Suprapubic skin (tissue), 4 donors: ENCODE data around the gene GARIN3. TPM values are rescaled to one million over a fixed set of nuclear protein-coding genes. Genes with fewer than 3 reads are reported as not detected.

Source experiments
- DNase-seq, 2 donors: peaks; one replicate each; pipeline ENCODE4 v3.0.0-alpha.2; 2019; ENCODE audit warnings: low spot score in 2 of 2
- H3K27ac ChIP-seq: fragments of 200-600 bp; sonication (generic); one replicate; pipeline ENCODE4 v1.5.1; 2019
- H3K27me3 ChIP-seq: fragments of 200-600 bp; sonication (generic); one replicate; pipeline ENCODE4 v1.5.1; 2019
- H3K36me3 ChIP-seq: fragments of 200-600 bp; sonication (generic); one replicate; pipeline ENCODE4 v1.5.1; 2019
- H3K4me1 ChIP-seq: fragments of 200-600 bp; sonication (generic); one replicate; pipeline ENCODE4 v1.5.1; 2019
- H3K4me3 ChIP-seq: fragments of 200-600 bp; sonication (generic); one replicate; pipeline ENCODE4 v1.5.1; 2019; ENCODE audit warnings: mild to moderate bottlenecking
- H3K9me3 ChIP-seq: fragments of 200-600 bp; sonication (generic); one replicate; pipeline ENCODE4 v1.5.1; 2019
- CTCF ChIP-seq, 2 donors: fragments of 200-600 bp in 1 of 2; fragments of 450-650 bp in 1 of 2; sonication (generic) in 1 of 2; IDR thresholded peaks; one replicate each; pipeline ENCODE4 v1.5.1; 2016 to 2019; ENCODE audit warnings: antibody characterized with exemption in 2 of 2, mild to moderate bottlenecking in 1 of 2, moderate library complexity in 1 of 2
- EP300 ChIP-seq: sonication (generic); formaldehyde crosslinking; IDR thresholded peaks from one replicate; pipeline ENCODE4 v1.6.1; 2017; ENCODE audit warnings: antibody characterized with exemption
- POLR2A ChIP-seq, 2 donors: fragments of 450-650 bp; IDR thresholded peaks; one replicate each; pipeline ENCODE4 v1.6.1; 2017; ENCODE audit warnings: antibody characterized with exemption in 2 of 2, mild to moderate bottlenecking in 2 of 2, moderate library complexity in 2 of 2
- POLR2AphosphoS5 ChIP-seq, 3 donors: sonication (generic); formaldehyde crosslinking; IDR thresholded peaks; one replicate each; pipeline ENCODE4 v1.6.1; 2017; ENCODE audit warnings: antibody characterized with exemption in 3 of 3
- WGBS: methylation state at CpG from one replicate; pipeline ENCODE4 v1.1.5; 2018; 5-methylcytosine and 5-hydroxymethylcytosine counted together
- total RNA-seq, 4 donors: library from RNA; depleted of rRNA; stranded (reverse); fragments of >200 nt; gene quantifications; one replicate each; pipeline ENCODE4 v1.1.0, GENCODE V29; 2016

The GARIN3 gene
- total RNA-seq, 4 donors from 2014 or later: not detected

- Histone ChIP-seq H3K4me1 (no peaks in the 10 kb centered on the region), H3K27me3 (peaks cover 18% of the 10 kb centered on the region), H3K27ac (no peak overlapping the region), H3K36me3 (no peaks in the 10 kb centered on the region), H3K9me3 (no peaks in the 10 kb centered on the region), H3K4me3 (no peak overlapping the region)
- TF ChIP-seq POLR2AphosphoS5 (IDR thresholded peaks at IDR 0.05): no peak
- no peak for TF ChIP-seq POLR2A (IDR thresholded peaks at IDR 0.05)
- no peak for TF ChIP-seq CTCF (IDR thresholded peaks at IDR 0.05)
- TF ChIP-seq EP300: no peak
- DNase-seq: no peak
- 95% methylated on average over 12 of the region's 12 CpGs for WGBS
Measured at GRCh38 chr5:157162919-157163510, 3.0 kb downstream of the GARIN3 start.

- no peak for DNase-seq
- no peaks in the 10 kb centered on the region for H3K9me3 ChIP-seq
- no peaks in the 10 kb centered on the region for H3K36me3 ChIP-seq
- no peak for TF ChIP-seq POLR2A (IDR thresholded peaks at IDR 0.05)
- no peak for TF ChIP-seq CTCF (IDR thresholded peaks at IDR 0.05)
- TF ChIP-seq POLR2AphosphoS5 (IDR thresholded peaks at IDR 0.05): no peak
- TF ChIP-seq EP300: no peak
- H3K4me3 ChIP-seq: no peak overlapping the region
- WGBS: 88% methylated on average over 5 of the region's 6 CpGs
- no peaks in the 10 kb centered on the region for H3K4me1 ChIP-seq
- H3K27ac ChIP-seq: no peak overlapping the region
- peaks cover 14% of the 10 kb centered on the region for H3K27me3 ChIP-seq
Measured at GRCh38 chr5:157161996-157162395, 4.1 kb downstream of the GARIN3 start.

- peaks cover 8% of the 10 kb centered on the region for H3K27me3 ChIP-seq
- no peak for DNase-seq
Measured at GRCh38 chr5:157160001-157160400, 6.1 kb downstream of the GARIN3 start.

GRCh38 chr5:157159209-157159751 lies 6.8 kb downstream of the GARIN3 start:
- TF ChIP-seq CTCF (IDR thresholded peaks at IDR 0.05): no peak
- TF ChIP-seq POLR2A (IDR thresholded peaks at IDR 0.05): no peak
- no peak for TF ChIP-seq POLR2AphosphoS5 (IDR thresholded peaks at IDR 0.05)
- no peak for TF ChIP-seq EP300
- H3K27ac ChIP-seq: no peak overlapping the region
- peaks cover 8% of the 10 kb centered on the region for H3K27me3 ChIP-seq
- no peaks in the 10 kb centered on the region for H3K9me3 ChIP-seq
- no peaks in the 10 kb centered on the region for H3K36me3 ChIP-seq
- no peak for DNase-seq
- WGBS: 76% methylated on average over 6 of the region's 6 CpGs
- no peaks in the 10 kb centered on the region for H3K4me1 ChIP-seq
- no peak overlapping the region for H3K4me3 ChIP-seq

More at GRCh38 chr5:157160001-157160400, 6.1 kb downstream of the GARIN3 start:
- Histone ChIP-seq H3K4me1 (no peaks in the 10 kb centered on the region), H3K27ac (no peak overlapping the region), H3K4me3 (no peak overlapping the region), H3K9me3 (no peaks in the 10 kb centered on the region), H3K36me3 (no peaks in the 10 kb centered on the region)
- WGBS: 77% methylated on average over 4 of the region's 4 CpGs
- TF ChIP-seq CTCF (IDR thresholded peaks at IDR 0.05) (no peak), POLR2A (IDR thresholded peaks at IDR 0.05) (no peak), POLR2AphosphoS5 (IDR thresholded peaks at IDR 0.05) (no peak), EP300 (no peak)

- no peaks in the 10 kb centered on the region for H3K27me3 ChIP-seq
- H3K27ac ChIP-seq: no peak overlapping the region
- no peak overlapping the region for H3K4me3 ChIP-seq
- no peak for DNase-seq
- no peaks in the 10 kb centered on the region for H3K9me3 ChIP-seq
- no peak for TF ChIP-seq CTCF (IDR thresholded peaks at IDR 0.05)
- no peak for TF ChIP-seq POLR2AphosphoS5 (IDR thresholded peaks at IDR 0.05)
- no peak for TF ChIP-seq EP300
- TF ChIP-seq POLR2A (IDR thresholded peaks at IDR 0.05): no peak
- 77% methylated on average over 1 of the region's 1 CpG for whole genome bisulfite sequencing
- no peaks in the 10 kb centered on the region for H3K36me3 ChIP-seq
- H3K4me1 ChIP-seq: no peaks in the 10 kb centered on the region
Measured at GRCh38 chr5:157157293-157157891, 8.7 kb downstream of the GARIN3 start.
